SK-N-SH treated with all-trans-retinoic acid at 6 μM for 48 hours (cell line): ENCODE measurements around the gene TRABD2B.

Source experiments
- CREB5 ChIP-seq: fragments of 250-450 bp; sonication (Bioruptor Pico); IDR thresholded peaks from 2 replicates; pipeline ENCODE4 v1.5.1; 2020; ENCODE audit warnings: low read depth, mild to moderate bottlenecking, moderate library complexity
- CSDC2 ChIP-seq: fragments of 250-450 bp; sonication (Bioruptor Pico); IDR thresholded peaks from 2 replicates; pipeline ENCODE4 v1.5.0; 2020; ENCODE audit warnings: mild to moderate bottlenecking, moderate library complexity
- GLIS3 ChIP-seq: fragments of 250-450 bp; sonication (Bioruptor Pico); IDR thresholded peaks from 2 replicates; pipeline ENCODE4 v1.5.0; 2020; ENCODE audit warnings: mild to moderate bottlenecking, moderate library complexity
- OSR1 ChIP-seq: fragments of 250-450 bp; sonication (Bioruptor Pico); IDR thresholded peaks from 2 replicates; pipeline ENCODE4 v1.8.0; 2022; ENCODE audit warnings: moderate library complexity, mild to moderate bottlenecking, inconsistent platforms
- PATZ1 ChIP-seq: fragments of 250-450 bp; sonication (Bioruptor Pico); IDR thresholded peaks from 2 replicates; pipeline ENCODE4 v1.8.0; 2020; ENCODE audit warnings: mild to moderate bottlenecking, moderate library complexity, borderline replicate concordance
- SNAI2 ChIP-seq: fragments of 250-450 bp; sonication (Bioruptor Pico); IDR thresholded peaks from 2 replicates; pipeline ENCODE4 v1.5.0; 2020; ENCODE audit warnings: mild to moderate bottlenecking, moderate library complexity
- TCF4 ChIP-seq: fragments of 250-450 bp; sonication (Bioruptor Pico); IDR thresholded peaks from 2 replicates; pipeline ENCODE4 v1.8.0; 2021; ENCODE audit warnings: mild to moderate bottlenecking, moderate library complexity, borderline replicate concordance
- ZNF70 ChIP-seq: fragments of 450-650 bp; formaldehyde crosslinking; IDR thresholded peaks from 2 replicates; pipeline ENCODE4 v1.5.0; 2020; ENCODE audit warnings: mild to moderate bottlenecking, moderate library complexity

GRCh38 chr1:47915677-47916353 lies 81.4 kb downstream of the TRABD2B start:
- TF ChIP-seq OSR1 (CRISPR knock-in tag) (no peak), SNAI2 (CRISPR knock-in tag) (no peak), PATZ1 (no peak), CSDC2 (CRISPR knock-in tag) (no peak), ZNF70 (no peak), GLIS3 (CRISPR knock-in tag) (no peak), TCF4 (CRISPR knock-in tag) (no peak), CREB5 (no peak)
